CD4-positive, alpha-beta T cell treated with Interleukin-17A for 4 hours (primary cell): ENCODE data around the gene PIH1D1.
"Not testable (repeated sequence)": the region's sequence is repeated elsewhere in the genome, so short reads cannot be mapped to it uniquely, and the experiment has no call there.

Experiments
- DNase-seq: peaks from one replicate; pipeline ENCODE4 v3.0.0-alpha.2; 2020; ENCODE audit warnings: mixed read lengths

PIH1D1 gene

DNA sequence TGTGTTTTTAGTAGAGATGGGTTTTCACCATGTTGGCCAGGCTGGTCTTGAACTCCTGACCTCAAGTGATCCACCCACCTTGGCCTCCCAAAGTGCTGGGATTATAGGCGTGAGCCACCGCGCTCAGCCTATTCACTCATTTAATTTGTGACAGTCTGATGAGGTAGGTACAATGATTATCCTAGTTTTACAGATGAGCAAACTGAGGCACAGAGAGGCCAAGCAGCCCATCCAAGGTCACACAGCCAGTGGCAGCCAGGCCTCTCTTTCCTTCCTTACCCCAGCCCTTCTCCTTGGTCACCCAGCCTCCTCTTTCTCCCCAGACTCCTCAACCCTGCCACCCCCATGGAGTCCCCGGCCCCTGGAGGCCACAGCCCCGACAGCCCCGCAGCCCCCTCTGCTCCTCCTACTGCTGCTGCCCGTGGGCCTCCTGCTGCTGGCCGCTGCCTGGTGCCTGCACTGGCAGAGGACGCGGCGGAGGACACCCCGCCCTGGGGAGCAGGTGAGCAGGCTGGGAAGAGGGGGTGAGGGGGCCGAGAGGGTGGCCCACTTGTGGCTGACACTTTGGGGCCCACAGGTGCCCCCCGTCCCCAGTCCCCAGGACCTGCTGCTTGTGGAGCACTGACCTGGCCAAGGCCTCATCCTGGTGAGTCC, 28.5 kb upstream of the PIH1D1 start:
- no peak for DNase-seq

DNA sequence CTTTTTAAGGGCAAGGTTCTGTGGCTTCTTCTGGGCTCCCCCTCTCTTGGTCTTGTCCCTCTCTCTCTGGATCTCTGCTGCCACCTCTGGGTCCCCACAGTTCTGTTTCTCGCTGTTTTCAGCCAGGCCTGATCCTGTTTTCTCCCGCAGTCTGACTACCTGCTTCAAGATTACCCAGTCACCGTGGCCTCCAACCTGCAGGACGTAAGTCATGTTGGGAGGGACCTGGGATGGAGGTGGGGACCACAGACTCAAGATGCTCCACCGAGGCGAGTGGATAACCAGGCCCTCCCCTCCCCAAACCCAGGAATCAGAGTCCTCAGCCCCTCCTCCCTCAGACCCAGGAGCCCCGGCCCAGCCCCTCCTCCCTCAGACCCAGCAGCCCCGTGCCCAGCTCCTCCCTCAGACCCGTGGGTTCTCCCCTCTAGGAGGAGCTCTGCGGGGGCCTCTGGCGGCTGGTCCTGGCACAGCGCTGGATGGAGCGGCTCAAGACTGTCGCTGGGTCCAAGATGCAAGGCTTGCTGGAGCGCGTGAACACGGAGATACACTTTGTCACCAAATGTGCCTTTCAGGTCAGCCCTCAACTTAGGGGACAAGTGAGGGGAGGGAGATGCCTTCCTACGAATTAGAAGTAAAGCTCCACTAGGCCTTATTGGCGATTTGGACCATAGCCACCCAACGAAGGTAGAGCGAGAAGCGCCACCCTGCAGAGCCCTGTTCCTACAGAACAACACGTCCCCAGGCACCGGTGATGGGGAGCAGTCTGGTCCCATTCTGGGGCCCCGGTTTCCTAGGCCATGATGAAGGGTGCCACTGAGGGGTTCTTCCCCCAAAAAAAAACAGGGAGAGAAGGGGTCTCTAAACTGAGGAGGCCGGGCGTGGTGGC, 24.6 kb upstream of the PIH1D1 start:
- DNase-seq: peak; percentile 80

- peak; percentile 45 for DNase-seq
Measured at GRCh38 chr19:49475191-49475917, 23.7 kb upstream of the PIH1D1 start.

DNA sequence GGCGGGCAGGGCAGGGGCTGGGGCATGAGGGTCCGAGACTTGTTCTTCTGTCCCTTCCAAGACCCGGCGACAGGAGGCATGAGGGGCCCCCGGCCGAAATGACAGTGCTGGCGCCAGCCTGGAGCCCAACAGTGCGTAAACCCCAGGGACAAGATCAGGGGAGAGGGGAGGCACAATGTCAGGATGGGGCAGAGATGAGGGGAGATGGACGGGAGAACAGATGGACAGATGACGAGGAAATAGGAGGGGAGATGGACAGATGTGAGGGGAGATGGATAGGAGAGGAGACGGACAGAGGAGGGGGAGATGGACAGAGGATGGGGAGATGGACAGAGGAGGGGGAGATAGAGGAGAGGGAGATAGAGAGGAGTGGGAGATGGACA, 22.9 kb upstream of the PIH1D1 start:
- DNase-seq: no peak

DNA sequence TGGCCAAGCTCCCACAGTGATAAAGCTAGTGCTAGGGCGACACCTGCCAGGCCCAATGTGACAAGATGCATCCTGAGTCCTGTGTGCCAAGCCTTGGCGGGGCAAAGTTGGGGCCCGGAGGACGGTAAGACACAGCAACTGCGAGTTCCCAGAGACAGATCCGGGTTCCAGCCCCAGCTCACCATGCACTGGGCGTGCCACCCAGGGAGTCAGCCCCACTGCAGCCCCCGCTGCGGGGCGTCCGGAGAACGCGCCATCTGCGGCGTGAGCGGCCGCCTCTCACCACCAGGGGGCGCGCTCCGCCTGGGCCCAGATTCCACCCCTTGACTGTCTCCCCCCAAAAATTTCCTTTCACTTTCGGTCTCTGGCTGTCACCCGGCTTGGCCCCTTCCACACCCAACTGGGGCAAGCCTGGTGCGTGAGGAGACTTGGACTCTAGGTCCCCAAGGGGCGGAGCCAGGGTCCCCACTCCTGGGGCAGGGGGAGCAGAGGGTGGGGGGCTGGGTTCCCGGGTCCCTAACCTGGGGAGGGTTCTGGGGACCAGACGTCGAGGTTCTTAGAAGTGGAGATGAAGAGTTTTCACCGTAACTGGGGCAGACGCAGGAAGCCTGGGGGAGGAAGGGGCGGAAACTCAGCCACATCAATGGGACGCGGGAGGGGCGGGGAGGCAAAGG, 22.4 kb upstream of the PIH1D1 start, which contains the start of gene FLT3LG:
FLT3LG (plus strand) TSS at position 348 of the 674 bp plus-strand sequence. CDS start 425 bp downstream, outside the sequence.
- peak; percentile 95 for DNase-seq

GRCh38 chr19:49473501-49473867, 21.9 kb upstream of the PIH1D1 start:
- not testable (repeated sequence) for DNase-seq

GRCh38 chr19:49472936-49473335, 21.3 kb upstream of the PIH1D1 start:
- peak; percentile 32 for DNase-seq

- DNase-seq: no peak
Measured at GRCh38 chr19:49470615-49470978, 19.0 kb upstream of the PIH1D1 start.

DNA sequence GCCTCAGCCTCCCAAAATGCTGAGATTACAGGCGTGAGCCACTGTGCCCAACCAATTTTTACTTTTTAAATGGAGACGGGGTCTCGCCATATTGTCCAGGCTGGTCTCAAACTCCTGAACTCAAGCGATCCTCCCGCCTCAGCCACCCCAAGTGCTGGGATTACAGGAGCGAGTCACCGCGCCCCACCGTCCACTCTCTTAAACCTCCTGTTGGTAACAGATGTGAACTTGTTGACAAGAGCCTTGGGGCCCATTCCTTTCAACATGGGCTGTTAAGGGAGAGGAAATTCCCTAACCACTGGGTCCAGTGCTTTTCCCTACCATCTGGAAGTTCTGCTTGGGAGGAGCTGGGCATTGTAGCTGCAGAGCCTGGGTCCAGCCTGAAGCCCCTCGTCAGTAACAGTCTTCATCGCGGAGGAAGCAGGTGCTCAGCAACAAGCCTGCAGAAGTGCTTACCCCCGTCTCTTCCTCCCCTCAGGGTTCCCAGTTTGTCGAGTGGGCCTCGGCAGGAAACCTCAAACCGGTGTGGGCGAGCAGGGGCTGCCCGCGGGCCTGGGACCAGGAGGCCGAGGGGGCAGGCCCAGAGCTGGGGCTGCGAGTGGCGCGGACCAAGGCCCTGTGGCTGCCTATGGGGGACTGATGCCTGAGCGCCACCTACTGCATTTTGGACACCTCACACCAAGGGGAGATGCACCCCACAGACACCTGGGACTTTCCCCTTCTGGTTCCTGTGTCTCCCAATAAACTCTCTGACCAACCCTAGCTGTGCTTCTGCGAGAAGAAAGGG, 18.4 kb upstream of the PIH1D1 start:
- peak; percentile 82 for DNase-seq

- DNase-seq: peak; percentile 91
Measured at GRCh38 chr19:49468746-49469447, 17.3 kb upstream of the PIH1D1 start.

- DNase-seq: no peak
Measured at GRCh38 chr19:49468199-49468598, 16.6 kb upstream of the PIH1D1 start.

- DNase-seq: no peak
Measured at GRCh38 chr19:49465371-49465770, 13.8 kb upstream of the PIH1D1 start.

- no peak for DNase-seq
Measured at GRCh38 chr19:49463960-49464740, 12.5 kb upstream of the PIH1D1 start.

DNA sequence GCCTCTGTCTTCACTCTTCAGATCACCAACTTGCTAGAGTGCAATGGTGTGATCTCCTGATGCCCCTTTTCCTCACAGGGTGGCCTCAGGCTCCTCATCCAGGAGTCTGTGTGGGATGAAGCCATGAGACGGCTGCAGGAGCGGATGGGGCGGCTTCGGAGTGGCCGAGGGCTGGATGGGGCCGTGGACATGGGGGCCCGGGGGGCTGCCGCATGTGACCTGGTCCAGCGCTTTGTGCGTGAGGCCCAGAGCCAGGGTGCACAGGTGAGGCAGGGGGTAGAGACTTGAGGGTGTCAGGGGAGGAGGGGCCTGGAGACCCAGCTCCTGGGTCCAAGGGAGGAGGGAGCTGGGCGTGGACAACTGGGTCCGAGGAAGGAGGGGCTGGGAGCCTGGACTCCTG, 10.9 kb upstream of the PIH1D1 start:
- DNase-seq: no peak

DNA sequence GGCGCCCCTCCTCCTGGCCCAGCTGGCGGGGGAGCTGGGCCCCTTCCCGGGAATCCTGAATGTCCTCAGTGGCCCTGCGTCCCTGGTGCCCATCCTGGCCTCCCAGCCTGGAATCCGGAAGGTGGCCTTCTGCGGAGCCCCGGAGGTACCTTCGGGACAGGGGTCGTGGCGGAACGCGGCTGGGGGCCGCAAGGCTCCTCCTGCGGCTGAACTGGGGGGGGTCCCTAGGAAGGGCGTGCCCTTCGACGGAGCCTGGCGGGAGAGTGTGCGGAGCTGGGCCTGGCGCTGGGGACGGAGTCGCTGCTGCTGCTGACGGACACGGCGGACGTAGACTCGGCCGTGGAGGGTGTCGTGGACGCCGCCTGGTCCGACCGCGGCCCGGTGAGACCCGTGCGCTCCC, 10.0 kb upstream of the PIH1D1 start:
- no peak for DNase-seq

GRCh38 chr19:49461130-49461529, 9.5 kb upstream of the PIH1D1 start:
- not testable (repeated sequence) for DNase-seq

DNA sequence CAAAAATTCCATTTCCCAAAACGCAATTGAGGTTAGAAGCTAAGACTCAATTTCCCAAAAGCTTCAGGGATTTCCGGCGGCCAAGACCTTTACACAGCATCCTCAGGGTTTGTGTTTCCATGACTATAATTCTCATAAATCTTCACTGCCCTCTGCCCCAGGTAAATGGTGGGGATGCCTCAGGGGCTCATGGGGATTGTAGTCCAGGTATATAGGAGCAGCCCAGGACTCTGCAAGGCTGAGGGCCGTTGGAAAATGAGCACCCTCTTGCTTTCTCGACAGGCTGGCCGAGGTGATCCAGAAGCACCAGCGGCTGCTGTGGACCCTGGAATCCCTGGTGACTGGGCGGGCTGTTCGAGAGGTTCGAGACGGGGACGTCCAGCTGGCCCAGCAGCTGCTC, 7.8 kb upstream of the PIH1D1 start:
- no peak for DNase-seq

- DNase-seq: no peak
Measured at GRCh38 chr19:49458567-49458903, 6.9 kb upstream of the PIH1D1 start.

- no peak for DNase-seq
Measured at GRCh38 chr19:49456326-49456725, 4.7 kb upstream of the PIH1D1 start.

- no peak for DNase-seq
Measured at GRCh38 chr19:49455773-49456172, 4.2 kb upstream of the PIH1D1 start.

DNA sequence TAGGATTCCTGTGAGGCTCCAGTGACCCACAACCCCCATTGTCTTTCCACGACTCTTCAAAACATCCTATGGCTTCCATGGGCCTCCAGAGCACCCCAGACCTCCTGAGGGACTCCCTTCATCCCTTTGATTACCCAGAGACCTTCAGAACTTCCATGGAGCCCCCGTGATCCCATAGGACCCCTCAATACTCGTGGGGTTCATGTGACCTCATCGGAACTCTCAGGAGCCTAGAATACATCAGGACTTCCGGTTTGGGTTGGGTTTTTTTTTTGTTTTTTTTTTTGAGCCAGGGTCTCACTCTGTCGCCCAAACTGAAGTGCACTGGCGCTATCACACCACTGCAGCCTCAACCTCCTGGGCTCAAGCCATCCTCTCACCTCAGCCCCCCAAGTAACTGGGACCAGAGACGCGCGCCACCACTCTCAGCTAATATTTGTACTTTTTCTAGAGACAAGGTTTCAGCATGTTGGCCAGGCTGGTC, 2.2 kb upstream of the PIH1D1 start:
- DNase-seq: no peak
